HK-2 (cell line): ENCODE results near the gene TIMP2.
A peak's percentile ranks its signal among the peaks of the same experiment; 100 is the strongest.
"Not testable (repeated sequence)": the region's sequence is repeated elsewhere in the genome, so short reads cannot be mapped to it uniquely, and the experiment has no call there.

Experiments
- DNase-seq: peaks from one replicate; pipeline ENCODE4 v3.0.0-alpha.2; 2018; ENCODE audit not compliant: unreplicated experiment

TIMP2 gene

GRCh38 chr17:78908426-78908825 is 16.8 kb downstream of the TIMP2 start:
- no peak for DNase-seq

GRCh38 chr17:78905541-78905940 is 19.6 kb downstream of the TIMP2 start:
- DNase-seq = no peak

- DNase-seq = no peak
These were observed 20.1 kb downstream of the TIMP2 start for GRCh38 chr17:78905116-78905515.

- DNase-seq = no peak
These were observed 20.8 kb downstream of the TIMP2 start for GRCh38 chr17:78904371-78904770.

GRCh38 chr17:78903101-78903779 is 21.9 kb downstream of the TIMP2 start, which contains the start of gene CEP295NL:
Gene CEP295NL, minus strand, starts transcription at chr17:78903201. Its CDS starts 1,373 bp downstream, at chr17:78901828.
- DNase-seq = peak; percentile 25

GRCh38 chr17:78902231-78902630 is 23.0 kb downstream of the TIMP2 start:
- DNase-seq = not testable (repeated sequence)

GRCh38 chr17:78901806-78902205 is 23.4 kb downstream of the TIMP2 start:
- no peak for DNase-seq

GRCh38 chr17:78900816-78901215 is 24.4 kb downstream of the TIMP2 start:
- DNase-seq = no peak

- no peak for DNase-seq
These were observed 25.6 kb downstream of the TIMP2 start for GRCh38 chr17:78899361-78900260.

GRCh38 chr17:78898947-78899346 is 26.2 kb downstream of the TIMP2 start:
- no peak for DNase-seq

GRCh38 chr17:78898075-78898836 is 26.9 kb downstream of the TIMP2 start:
- DNase-seq = no peak

- no peak for DNase-seq
These were observed 27.5 kb downstream of the TIMP2 start for GRCh38 chr17:78897664-78898047.

- no peak for DNase-seq
These were observed 28.1 kb downstream of the TIMP2 start for GRCh38 chr17:78896834-78897663.

GRCh38 chr17:78896091-78896833 is 28.9 kb downstream of the TIMP2 start:
- no peak for DNase-seq

GRCh38 chr17:78895322-78895721 is 29.9 kb downstream of the TIMP2 start:
- DNase-seq = no peak

- DNase-seq = no peak
These were observed 31.5 kb downstream of the TIMP2 start for GRCh38 chr17:78893684-78894083.

- DNase-seq = no peak
These were observed 32.2 kb downstream of the TIMP2 start for GRCh38 chr17:78892936-78893379.

GRCh38 chr17:78892520-78892919 is 32.7 kb downstream of the TIMP2 start:
- no peak for DNase-seq

GRCh38 chr17:78892062-78892456 is 33.1 kb downstream of the TIMP2 start:
- no peak for DNase-seq

GRCh38 chr17:78891406-78892061 is 33.7 kb downstream of the TIMP2 start:
- DNase-seq = no peak
